ENCODE results near the gene TMEM132C.

The TMEM132C gene

GRCh38 chr12:128705140-128705539 is 438.2 kb downstream of the TMEM132C start:
- no peak for TF ChIP-seq CTCF (IDR thresholded peaks at IDR 0.05; ENCODE audit: insufficient read depth, low read length, missing control alignments)
- no peak overlapping the region for H3K4me3 ChIP-seq (ENCODE audit: low read depth, low read length)
- DNase-seq (ENCODE audit: low read depth, low spot score), result no peak
- ChIA-PET CTCF (no interaction called here), POLR2A (no interaction called here)

GRCh38 chr12:128707488-128707887 is 440.5 kb downstream of the TMEM132C start:
- no peak for TF ChIP-seq CTCF (IDR thresholded peaks at IDR 0.05; ENCODE audit: insufficient read depth, low read length, missing control alignments)
- POLR2A ChIA-PET, result no interaction called here
- no peak overlapping the region for H3K4me3 ChIP-seq (ENCODE audit: low read depth, low read length)
- no peak for DNase-seq (ENCODE audit: low read depth, low spot score)
- CTCF ChIA-PET, result no interaction called here

- TF ChIP-seq CTCF (IDR thresholded peaks at IDR 0.05; ENCODE audit: insufficient read depth, low read length, missing control alignments), result no peak
- ChIA-PET CTCF (no interaction called here), POLR2A (no interaction called here)
- H3K4me3 ChIP-seq (ENCODE audit: low read depth, low read length), result no peak overlapping the region
- DNase-seq (ENCODE audit: low read depth, low spot score), result no peak
Measured at GRCh38 chr12:128708789-128709188, 441.8 kb downstream of the TMEM132C start.

- no peak overlapping the region for H3K4me3 ChIP-seq (ENCODE audit: low read depth, low read length)
- POLR2A ChIA-PET, result no interaction called here
- CTCF ChIA-PET, result no interaction called here
- DNase-seq (ENCODE audit: low read depth, low spot score), result no peak
- no peak for TF ChIP-seq CTCF (IDR thresholded peaks at IDR 0.05; ENCODE audit: insufficient read depth, low read length, missing control alignments)
Measured at GRCh38 chr12:128709660-128710059, 442.7 kb downstream of the TMEM132C start.

- TF ChIP-seq CTCF (IDR thresholded peaks at IDR 0.05; ENCODE audit: insufficient read depth, low read length, missing control alignments), result no peak
- ChIA-PET CTCF (no interaction called here), POLR2A (no interaction called here)
- H3K4me3 ChIP-seq (ENCODE audit: low read depth, low read length), result no peak overlapping the region
- no peak for DNase-seq (ENCODE audit: low read depth, low spot score)
Measured at GRCh38 chr12:128711486-128711885, 444.5 kb downstream of the TMEM132C start.

- DNase-seq (ENCODE audit: low read depth, low spot score), result no peak
- TF ChIP-seq CTCF (IDR thresholded peaks at IDR 0.05; ENCODE audit: insufficient read depth, low read length, missing control alignments), result no peak
- CTCF ChIA-PET, result no interaction called here
- no peak overlapping the region for H3K4me3 ChIP-seq (ENCODE audit: low read depth, low read length)
- POLR2A ChIA-PET, result no interaction called here
Measured at GRCh38 chr12:128712622-128713021, 445.7 kb downstream of the TMEM132C start.
